Suprapubic skin (tissue), 3 donors: ENCODE data around the gene SLC37A1.

Source experiments
- CTCF ChIP-seq, 2 donors: fragments of 200-600 bp in 1 of 2; fragments of 450-650 bp in 1 of 2; sonication (generic) in 1 of 2; IDR thresholded peaks; one replicate each; pipeline ENCODE4 v1.5.1; 2016 to 2019; ENCODE audit warnings: antibody characterized with exemption in 2 of 2, mild to moderate bottlenecking in 1 of 2, moderate library complexity in 1 of 2
- EP300 ChIP-seq: sonication (generic); formaldehyde crosslinking; IDR thresholded peaks from one replicate; pipeline ENCODE4 v1.6.1; 2017; ENCODE audit warnings: antibody characterized with exemption
- POLR2A ChIP-seq, 2 donors: fragments of 450-650 bp; IDR thresholded peaks; one replicate each; pipeline ENCODE4 v1.6.1; 2017; ENCODE audit warnings: antibody characterized with exemption in 2 of 2, mild to moderate bottlenecking in 2 of 2, moderate library complexity in 2 of 2

GRCh38 chr21:42542596-42542995 is 28.9 kb downstream of the SLC37A1 start:
- no peak for TF ChIP-seq POLR2A (IDR thresholded peaks at IDR 0.05)
- no peak for TF ChIP-seq EP300
- TF ChIP-seq CTCF (IDR thresholded peaks at IDR 0.05): no peak
